PC-9 (cell line): Measurements from ENCODE around the gene AIF1L. TPM values are rescaled to one million over a fixed set of nuclear protein-coding genes. Genes with fewer than 3 reads are reported as not detected.
A peak's percentile ranks its signal among the peaks of the same experiment; 100 is the strongest.

Source experiments
- BruUV-seq: library from RNA; stranded (reverse); fragments of 400-500 nt; replicated peaks from 2 replicates; lab custom pipeline; 2021; lab: Mats Ljungman, UMichigan
- CTCF ChIA-PET: fragments of 300-600 bp; sonication (Branson Sonifier 250); formaldehyde crosslinking; loops from one replicate; lab custom pipeline; 2022; ENCODE audit warnings: antibody characterized with exemption; lab: Charles Lee
- POLR2A ChIA-PET: fragments of 300-600 bp; sonication (Branson Sonifier 250); formaldehyde crosslinking; loops from one replicate; lab custom pipeline; 2022; ENCODE audit warnings: antibody characterized with exemption; ENCODE audit not compliant: unreplicated experiment; lab: Charles Lee
- DNase-seq, 2 experiments: peaks; one replicate each; pipeline versions ENCODE4 v3.0.0 to v3.0.0-alpha.2; 2015 to 2022; ENCODE audit warnings: mixed read lengths in 1 of 2
- H2AFZ ChIP-seq: fragments of 200-600 bp; sonication (generic); 2 replicates; pipeline ENCODE4 v1.8.1; 2017; ENCODE audit warnings: antibody characterized with exemption
- H3F3A ChIP-seq: fragments of 200-600 bp; sonication (generic); 2 replicates; pipeline ENCODE4 v1.8.1; 2017; ENCODE audit warnings: antibody characterized with exemption, mild to moderate bottlenecking, low read depth; ENCODE audit not compliant: insufficient read depth
- H3K27ac ChIP-seq: fragments of 200-600 bp; sonication (generic); 2 replicates; pipeline ENCODE4 v1.6.1; 2016; ENCODE audit warnings: mixed run types
- H3K27me3 ChIP-seq: fragments of 200-600 bp; sonication (generic); 2 replicates; pipeline ENCODE4 v1.6.1; 2016; ENCODE audit warnings: low read depth, mixed run types; ENCODE audit not compliant: insufficient read depth
- H3K36me3 ChIP-seq: fragments of 200-600 bp; sonication (generic); 2 replicates; pipeline ENCODE4 v1.6.1; 2016; ENCODE audit warnings: low read depth, mixed run types
- H3K4me1 ChIP-seq: fragments of 200-600 bp; sonication (generic); replicated peaks from 2 replicates; pipeline ENCODE4 v1.6.1; 2016; ENCODE audit warnings: mixed run types; ENCODE audit not compliant: insufficient read depth
- H3K4me2 ChIP-seq: fragments of 200-600 bp; sonication (generic); 2 replicates; pipeline ENCODE4 v1.6.1; 2017; ENCODE audit warnings: mixed run types
- H3K4me3 ChIP-seq: fragments of 200-600 bp; sonication (generic); 2 replicates; pipeline ENCODE4 v1.6.1; 2016; ENCODE audit warnings: mixed run types
- H3K79me2 ChIP-seq: fragments of 200-600 bp; sonication (generic); 2 replicates; pipeline ENCODE4 v1.6.1; 2017; ENCODE audit warnings: low read depth, mixed run types
- H3K9me2 ChIP-seq: fragments of 200-600 bp; sonication (generic); 2 replicates; pipeline ENCODE4 v1.8.1; 2017; ENCODE audit warnings: mild to moderate bottlenecking; ENCODE audit not compliant: insufficient read depth
- H3K9me3 ChIP-seq: fragments of 200-600 bp; sonication (generic); 2 replicates; pipeline ENCODE4 v1.8.1; 2016; ENCODE audit warnings: low read depth; ENCODE audit not compliant: insufficient read depth
- H4K20me1 ChIP-seq: fragments of 200-600 bp; sonication (generic); 2 replicates; pipeline ENCODE4 v1.8.1; 2017; ENCODE audit not compliant: insufficient read depth
- CTCF ChIP-seq: fragments of 200-600 bp; sonication (generic); conservative IDR thresholded peaks from 2 replicates; pipeline ENCODE4 v1.6.1; 2017; ENCODE audit warnings: mixed run types, antibody characterized with exemption, mild to moderate bottlenecking, moderate library complexity
- EZH2 ChIP-seq: fragments of 200-600 bp; sonication (generic); IDR thresholded peaks from 2 replicates; pipeline ENCODE4 v1.8.0; 2017; ENCODE audit warnings: antibody characterized with exemption, low read depth
- intact Hi-C: fragments of 100-400 bp; cut with micrococcal nuclease; formaldehyde crosslinking; loops from one replicate; pipeline ENCODE4 v1.10.0; 2022; ENCODE audit not compliant: unreplicated experiment
- total RNA-seq: library from RNA; stranded (reverse); gene quantifications from 2 replicates; pipeline ENCODE4 v1.2.3, GENCODE V29; 2021

AIF1L gene
- total RNA-seq, 1 experiment from 2014 or later = 87.3 TPM

- no peak overlapping the region for H2AFZ ChIP-seq
- no TSS peak for BruUV-seq
- H3K27me3 ChIP-seq = no peaks in the 10 kb centered on the region
- ChIA-PET POLR2A (interaction anchor here (0.6 kb wide), 2 partner anchors 14 to 166 kb away, joined by 4 to 5 read pairs; no protein-coding TSS in a partner anchor), CTCF (no interaction called here)
- H4K20me1 ChIP-seq = no peaks in the 10 kb centered on the region
- no peaks in the 10 kb centered on the region for H3K9me3 ChIP-seq
- H3K9me2 ChIP-seq = no peaks in the 10 kb centered on the region
- TF ChIP-seq EZH2 (no peak), CTCF (no peak; the same call in 1 of the 2 replicates)
- DNase-seq = peak; percentile 55 to 93
- peaks cover 29% of the 10 kb centered on the region for H3F3A ChIP-seq
- H3K4me2 ChIP-seq = peak overlapping the region; percentile 41
- intact Hi-C loops = loop anchor here (1.0 kb wide), 1 partner anchor 9 kb away; no protein-coding TSS in a partner anchor
- H3K79me2 ChIP-seq = no peaks in the 10 kb centered on the region
- no peaks in the 10 kb centered on the region for H3K36me3 ChIP-seq
- H3K27ac ChIP-seq = peak overlapping the region; percentile 28
- no peak overlapping the region for H3K4me3 ChIP-seq
- H3K4me1 ChIP-seq = peaks cover 38% of the 10 kb centered on the region
These were observed 13.4 kb upstream of the AIF1L start for GRCh38 chr9:131082774-131083512.

GRCh38 chr9:131084661-131085369 is 11.5 kb upstream of the AIF1L start:
- POLR2A ChIA-PET = interaction anchor here (0.7 kb wide), 1 partner anchor 9 kb away, joined by 18 read pairs; no protein-coding TSS in a partner anchor

More at GRCh38 chr9:131084661-131085369, 11.5 kb upstream of the AIF1L start:
- no peaks in the 10 kb centered on the region for H3K9me3 ChIP-seq
- intact Hi-C loops = no loop called here
- H3K9me2 ChIP-seq = no peaks in the 10 kb centered on the region
- no peak overlapping the region for H3K4me3 ChIP-seq
- peaks cover 37% of the 10 kb centered on the region for H3K4me1 ChIP-seq
- CTCF ChIA-PET = no interaction called here
- peaks cover 29% of the 10 kb centered on the region for H3F3A ChIP-seq
- DNase-seq = no peak
- no peak overlapping the region for H3K4me2 ChIP-seq
- no peak for TF ChIP-seq EZH2
- TF ChIP-seq CTCF = no peak
- no TSS peak for BruUV-seq
- no peaks in the 10 kb centered on the region for H3K27me3 ChIP-seq
- H3K27ac ChIP-seq = no peak overlapping the region
- no peak overlapping the region for H2AFZ ChIP-seq
- no peaks in the 10 kb centered on the region for H3K79me2 ChIP-seq
- no peaks in the 10 kb centered on the region for H4K20me1 ChIP-seq
- H3K36me3 ChIP-seq = no peaks in the 10 kb centered on the region
